GM18511 (cell line): Measurements from ENCODE around the gene ZNF451.

Experiments
- ATAC-seq: cut with Tn5 transposase; IDR thresholded peaks from one replicate; pipeline ENCODE4 v1.9.1; 2021; ENCODE audit warnings: mild to moderate bottlenecking, moderate library complexity; ENCODE audit not compliant: unreplicated experiment

The ZNF451 gene

DNA sequence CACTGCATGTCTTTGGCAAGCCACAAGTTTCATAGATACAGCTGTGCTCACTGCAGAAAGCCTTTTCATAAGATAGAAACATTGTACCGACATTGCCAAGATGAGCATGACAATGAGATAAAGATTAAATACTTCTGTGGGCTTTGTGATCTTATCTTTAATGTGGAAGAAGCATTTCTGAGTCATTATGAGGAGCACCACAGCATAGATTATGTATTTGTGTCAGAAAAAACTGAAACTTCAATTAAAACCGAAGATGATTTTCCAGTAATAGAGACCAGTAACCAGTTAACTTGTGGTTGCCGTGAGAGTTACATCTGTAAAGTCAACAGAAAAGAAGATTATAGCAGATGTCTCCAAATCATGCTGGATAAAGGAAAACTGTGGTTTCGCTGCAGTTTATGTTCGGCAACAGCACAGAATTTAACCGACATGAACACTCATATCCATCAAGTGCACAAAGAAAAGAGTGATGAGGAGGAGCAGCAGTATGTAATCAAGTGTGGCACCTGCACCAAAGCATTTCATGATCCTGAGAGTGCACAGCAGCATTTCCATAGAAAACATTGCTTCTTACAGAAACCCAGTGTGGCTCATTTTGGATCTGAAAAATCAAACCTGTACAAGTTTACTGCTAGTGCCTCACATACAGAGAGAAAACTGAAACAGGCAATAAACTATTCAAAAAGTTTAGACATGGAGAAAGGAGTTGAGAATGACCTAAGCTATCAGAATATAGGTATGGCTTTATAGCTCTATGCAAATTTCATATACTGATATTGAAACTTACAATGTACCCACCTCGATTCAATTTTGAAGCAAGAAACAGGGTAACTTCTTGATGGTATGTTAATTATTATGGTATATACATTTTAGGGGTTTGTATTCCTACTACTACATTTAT lies 58.2 kb downstream of the ZNF451 start:
- ATAC-seq: no peak

DNA sequence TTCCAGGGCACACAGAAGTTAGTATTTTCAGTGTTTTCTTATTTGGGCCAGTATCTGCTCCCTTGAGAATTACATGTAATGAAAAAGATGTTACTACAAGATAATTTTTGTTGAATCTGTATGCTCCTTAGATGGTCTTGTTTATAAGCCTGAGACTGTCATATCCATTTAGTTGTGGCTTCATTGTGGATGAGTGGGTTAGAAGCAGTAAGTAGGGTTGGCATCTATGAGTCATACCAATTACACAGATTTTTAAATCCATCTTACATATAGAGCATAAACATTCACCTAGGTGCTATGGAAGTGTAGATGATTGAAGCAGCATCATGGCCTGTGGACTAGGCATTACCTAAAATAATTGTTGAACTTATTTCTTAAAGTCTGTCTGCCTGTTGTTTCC lies 68.7 kb downstream of the ZNF451 start:
- no peak for ATAC-seq

DNA sequence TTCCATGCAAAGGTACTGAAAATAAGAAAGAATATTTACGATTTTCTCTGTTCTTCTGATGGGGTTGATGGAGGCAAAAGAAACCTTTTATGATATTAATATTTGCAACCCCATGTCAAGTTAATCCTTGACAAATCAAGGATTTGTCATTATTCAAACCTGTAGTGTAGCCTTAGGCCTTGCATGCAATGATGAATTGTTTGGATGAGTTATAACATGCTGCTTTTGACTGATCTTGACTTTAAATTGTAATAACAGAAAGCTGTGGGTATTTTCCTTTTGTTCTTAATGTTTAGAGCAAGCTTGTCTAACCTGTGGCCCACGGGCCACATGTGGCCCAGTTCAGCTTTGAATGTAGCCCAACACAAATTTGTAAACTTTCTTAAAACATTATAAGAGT lies 69.1 kb downstream of the ZNF451 start:
- no peak for ATAC-seq

DNA sequence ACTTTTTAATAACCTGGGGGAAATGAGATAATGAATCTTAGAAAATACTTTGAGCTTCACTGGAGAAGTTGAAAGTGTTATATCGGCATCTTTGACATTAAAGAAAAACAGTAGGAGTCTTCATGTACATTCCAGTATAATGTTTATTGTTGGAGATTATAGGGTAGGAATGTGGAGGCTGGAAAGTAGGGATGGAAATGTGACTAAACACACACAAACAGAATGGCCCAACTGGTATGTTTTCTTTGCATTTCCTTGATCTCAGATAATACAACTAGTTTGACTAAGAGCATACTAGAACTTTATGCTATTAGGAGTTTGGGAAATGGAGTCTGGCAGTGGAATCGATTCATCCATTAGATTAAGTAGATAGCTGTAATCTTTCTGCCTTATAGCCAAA lies 72.0 kb downstream of the ZNF451 start:
- ATAC-seq: no peak

DNA sequence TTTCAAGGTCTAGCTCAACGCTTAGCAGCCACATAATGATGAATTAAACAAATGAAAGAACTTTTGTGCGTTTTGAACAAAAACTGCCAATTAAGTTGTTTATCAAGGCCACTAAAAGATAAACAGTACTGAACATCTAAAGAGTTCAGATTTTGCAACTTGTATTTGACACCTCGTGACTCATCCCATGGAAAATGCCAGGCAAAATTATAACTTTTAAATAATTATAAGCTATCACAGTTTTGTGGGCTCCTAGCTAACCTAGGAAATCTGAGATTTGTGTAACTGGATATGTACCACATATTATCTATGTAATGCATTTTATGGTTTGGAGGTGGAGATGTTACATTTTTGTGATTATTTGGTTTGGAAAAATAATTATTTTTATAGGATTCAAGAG lies 72.5 kb downstream of the ZNF451 start:
- ATAC-seq: no peak

DNA sequence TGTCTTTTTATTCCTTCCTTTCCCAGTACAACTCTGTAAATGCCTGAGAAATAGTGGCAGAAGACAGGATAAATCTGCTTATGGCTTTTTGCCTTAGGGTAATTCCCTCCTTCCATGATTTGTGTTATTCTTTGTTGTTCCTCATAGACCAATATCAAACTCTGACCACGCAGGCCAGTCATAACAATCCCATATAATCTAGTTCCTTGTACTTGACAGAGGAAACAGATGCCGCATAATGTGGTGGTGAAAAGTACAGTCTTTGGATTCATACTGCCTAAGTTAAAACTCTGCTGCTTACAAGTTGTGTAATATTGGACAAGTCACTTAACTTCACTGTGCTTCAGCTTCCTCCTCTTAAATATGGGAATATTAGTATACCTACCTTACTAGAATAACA lies 74.0 kb downstream of the ZNF451 start:
- no peak for ATAC-seq

DNA sequence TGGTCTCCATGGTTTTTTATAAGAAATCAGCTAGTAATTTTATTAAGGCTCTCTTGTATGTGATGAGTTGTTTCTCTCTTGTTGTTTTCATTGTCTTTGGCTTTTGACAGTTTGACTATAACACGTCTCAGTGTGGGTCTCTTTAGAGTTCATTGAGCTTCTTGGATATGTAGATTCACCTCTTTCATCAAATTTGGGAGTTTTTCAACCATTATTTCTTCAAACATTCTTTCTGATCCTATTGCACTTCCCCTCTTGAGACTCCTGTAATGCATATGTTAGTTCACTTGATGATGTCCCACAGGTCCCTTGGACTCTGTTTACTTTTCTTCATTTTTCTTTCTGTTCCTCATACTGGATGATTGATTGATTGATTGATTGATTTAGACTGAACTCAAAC lies 75.1 kb downstream of the ZNF451 start:
- ATAC-seq: no peak

DNA sequence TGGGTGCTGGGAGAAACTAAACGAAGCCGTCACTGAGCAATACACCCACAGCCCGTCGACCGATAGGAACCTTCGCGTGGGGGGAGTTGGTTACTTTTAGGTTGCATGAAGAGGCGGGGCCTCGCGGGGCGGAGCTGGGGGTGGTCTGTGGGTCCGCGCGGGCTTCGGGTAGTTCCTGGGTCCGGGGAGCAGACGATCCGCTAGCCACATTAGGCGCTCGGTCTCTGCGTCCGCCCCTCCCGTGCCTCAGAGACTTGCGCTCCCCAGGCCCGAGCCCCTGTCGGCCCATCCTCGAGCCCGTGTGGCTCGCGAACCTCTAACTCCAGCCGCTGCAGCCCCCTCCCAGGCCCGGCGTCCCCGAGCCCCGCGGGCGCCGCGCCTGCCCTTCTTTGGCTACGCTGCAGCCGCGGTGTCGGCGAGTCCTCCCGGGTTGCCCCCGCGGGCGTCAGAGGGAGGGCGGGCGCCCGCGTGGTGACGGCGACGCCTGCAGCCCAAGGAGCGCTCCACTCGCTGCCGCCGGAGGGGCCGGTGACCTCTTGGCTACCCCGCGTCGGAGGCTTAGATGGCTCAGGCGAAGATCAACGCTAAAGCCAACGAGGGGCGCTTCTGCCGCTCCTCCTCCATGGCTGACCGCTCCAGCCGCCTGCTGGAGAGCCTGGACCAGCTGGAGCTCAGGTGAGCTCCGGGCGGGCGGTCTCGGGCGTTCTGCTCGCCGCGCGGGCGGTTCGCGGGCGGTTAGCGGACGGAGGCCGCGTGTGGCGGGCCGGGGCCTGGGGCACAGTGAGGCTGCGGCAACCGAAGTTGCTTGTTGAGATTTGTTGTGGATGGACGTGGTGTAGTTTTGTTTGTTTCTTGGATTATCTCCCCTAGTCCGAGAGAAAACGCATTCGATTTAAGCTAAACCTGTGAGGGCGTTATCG lies 82.4 kb downstream of the ZNF451 start, which contains the start of gene BAG2:
Gene BAG2, plus strand, starts transcription at position 191 of the 920 bp plus-strand sequence. Its CDS starts 372 bp downstream, at position 563.
- peak; percentile 88 for ATAC-seq

DNA sequence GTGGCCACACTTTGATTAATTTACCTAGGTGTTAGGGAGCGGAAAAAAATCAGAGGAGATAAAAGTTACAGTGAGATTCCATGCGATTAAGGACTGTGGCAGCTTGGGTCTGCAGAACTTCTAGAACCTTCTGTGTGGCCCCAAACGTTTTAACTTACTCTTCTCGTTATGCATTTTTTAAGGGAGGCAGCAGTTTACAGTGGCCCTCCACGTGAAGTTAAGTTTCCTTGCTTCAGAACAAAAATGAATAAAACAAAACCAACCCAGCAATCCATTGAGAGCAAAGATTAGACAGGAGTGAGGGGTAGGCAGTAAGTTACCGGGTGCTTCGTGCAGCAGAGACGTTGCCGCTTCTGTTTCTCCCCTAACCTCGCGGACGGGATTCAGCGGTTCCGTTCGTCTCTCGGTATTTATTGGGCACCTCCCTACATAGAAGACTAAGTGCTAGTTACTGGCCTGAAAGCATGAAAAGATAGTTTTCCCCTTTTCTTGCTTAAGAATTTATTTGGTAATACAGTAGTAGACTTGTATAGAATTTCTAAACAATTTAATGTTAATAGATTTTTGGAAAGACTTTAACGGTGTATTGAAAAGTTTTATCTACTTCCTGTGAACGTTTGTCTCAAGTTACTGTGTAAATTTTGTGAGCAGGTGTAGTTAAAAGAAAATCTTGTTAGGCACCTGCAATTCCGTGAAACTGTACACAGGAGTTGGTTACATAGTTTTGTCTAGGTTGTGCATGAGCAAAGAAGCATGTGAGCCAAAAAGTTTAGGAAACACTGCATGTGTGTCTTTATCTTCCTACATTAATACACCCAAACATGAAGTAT lies 83.3 kb downstream of the ZNF451 start:
- ATAC-seq: peak; percentile 19

DNA sequence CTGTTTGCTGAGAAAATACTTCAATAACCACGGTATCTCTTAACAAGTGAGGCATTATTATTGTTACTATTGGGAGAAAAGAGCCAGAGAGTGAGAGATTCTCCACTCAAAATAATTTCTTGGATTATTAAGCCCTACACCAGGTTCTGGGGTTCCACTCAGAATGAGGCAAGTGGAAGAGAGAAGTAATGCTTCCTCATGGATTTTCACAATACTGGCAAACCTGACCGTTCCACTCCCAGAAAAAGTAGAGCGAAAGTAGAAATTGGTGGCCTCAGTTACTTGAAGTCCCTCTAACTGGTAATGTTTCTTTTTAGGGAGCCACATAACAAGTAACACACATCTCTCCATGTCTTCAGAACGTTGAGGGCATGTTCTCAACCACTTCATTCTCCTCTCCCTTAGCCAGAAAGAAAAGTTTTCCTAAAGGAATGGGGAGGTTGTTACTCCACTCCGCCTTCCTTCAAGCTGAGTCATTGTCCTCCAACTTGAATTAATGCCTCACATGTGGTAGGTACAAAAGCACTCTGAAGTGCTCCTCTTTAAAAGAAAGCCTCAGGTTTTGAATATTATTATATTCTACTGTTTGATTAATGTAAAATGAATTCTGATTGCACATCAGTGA lies 84.0 kb downstream of the ZNF451 start:
- no peak for ATAC-seq

DNA sequence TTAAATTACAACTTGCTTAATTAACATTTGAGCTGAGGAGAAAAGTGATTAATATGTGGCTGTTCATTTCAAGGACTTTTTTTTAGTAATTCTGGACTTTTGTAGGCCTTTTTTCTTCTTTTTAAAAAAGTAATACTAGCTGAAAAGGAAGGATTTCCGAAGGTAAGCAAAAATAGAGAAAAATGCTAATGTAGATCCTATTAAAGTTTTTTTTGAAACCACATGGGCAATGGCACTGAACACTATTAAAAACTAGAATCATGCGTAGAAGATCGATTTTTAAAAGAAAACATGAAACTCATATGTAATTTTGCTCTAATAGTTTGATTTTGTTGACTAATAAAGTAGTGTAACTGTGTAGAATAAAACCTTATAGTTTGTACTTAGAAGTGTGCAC lies 84.5 kb downstream of the ZNF451 start:
- ATAC-seq: no peak

DNA sequence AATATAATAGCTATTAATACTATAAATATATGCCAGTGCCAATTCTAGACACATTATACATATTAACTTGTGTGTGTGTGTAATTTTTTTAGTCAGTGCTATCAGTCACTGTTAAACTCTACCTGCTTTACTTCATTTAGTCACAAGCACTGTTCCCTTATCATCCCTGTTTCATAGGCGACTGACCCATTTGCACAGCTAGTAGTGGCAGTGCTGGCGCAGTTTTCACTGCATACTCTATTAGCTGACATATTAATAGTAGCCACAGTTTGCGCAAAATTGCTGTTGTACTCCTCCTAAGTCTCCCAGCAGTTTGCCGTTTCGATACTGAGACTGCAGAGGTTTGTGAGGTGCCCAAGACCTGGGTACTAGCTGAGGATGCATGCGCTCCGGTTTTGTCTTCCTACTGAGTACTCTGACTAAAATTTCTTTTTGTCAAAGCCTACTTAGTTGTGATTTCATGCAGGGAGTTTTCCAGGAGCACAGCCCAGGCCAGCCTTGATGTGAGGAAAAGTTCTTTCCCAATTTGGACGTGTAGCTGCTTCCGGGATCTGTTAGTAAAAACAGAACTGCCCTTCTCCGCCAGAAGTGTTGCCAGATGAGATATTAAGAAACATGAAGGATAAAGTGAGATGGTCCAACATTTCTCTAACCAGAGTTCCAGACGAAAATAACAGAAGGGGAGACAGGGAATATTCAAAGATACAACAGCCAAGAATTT lies 87.7 kb downstream of the ZNF451 start:
- ATAC-seq: no peak

DNA sequence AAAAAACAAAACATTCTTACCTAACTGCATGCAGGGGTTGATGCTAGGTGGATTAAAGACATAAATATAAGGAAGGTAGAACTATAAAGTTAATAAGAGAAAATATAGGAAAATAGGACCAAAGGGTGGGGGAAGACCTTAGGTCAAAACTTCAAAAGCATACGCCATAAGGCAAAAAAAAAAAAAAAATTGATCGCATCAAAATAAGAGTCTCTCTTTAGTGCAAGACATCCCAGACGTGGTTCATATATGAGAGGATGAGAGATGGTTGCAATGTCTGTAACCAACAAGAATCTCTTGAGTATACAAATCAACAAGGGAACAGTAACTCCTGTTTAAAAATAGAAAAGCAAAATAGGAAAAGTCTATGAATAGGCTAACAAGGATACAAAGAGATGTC lies 90.6 kb downstream of the ZNF451 start:
- ATAC-seq: no peak

DNA sequence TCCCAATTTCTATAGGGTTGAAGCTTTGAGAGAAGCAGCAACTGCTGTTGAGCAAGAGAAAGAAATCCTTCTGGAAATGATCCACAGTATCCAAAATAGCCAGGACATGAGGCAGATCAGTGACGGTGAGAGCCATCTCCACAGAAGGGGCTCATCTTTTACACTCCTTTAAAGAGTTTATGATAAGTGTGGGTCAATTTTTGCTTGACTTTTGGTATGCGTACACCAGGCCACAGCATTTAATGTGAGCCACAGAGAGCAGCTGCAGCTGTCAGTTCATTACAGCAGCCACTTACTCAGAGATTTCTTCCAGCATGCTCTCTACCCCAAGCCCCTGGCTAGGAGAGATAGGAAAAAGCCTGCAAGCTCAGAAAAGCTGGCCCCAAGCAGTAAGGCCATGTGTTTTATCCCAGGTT lies 92.0 kb downstream of the ZNF451 start:
- ATAC-seq: no peak

DNA sequence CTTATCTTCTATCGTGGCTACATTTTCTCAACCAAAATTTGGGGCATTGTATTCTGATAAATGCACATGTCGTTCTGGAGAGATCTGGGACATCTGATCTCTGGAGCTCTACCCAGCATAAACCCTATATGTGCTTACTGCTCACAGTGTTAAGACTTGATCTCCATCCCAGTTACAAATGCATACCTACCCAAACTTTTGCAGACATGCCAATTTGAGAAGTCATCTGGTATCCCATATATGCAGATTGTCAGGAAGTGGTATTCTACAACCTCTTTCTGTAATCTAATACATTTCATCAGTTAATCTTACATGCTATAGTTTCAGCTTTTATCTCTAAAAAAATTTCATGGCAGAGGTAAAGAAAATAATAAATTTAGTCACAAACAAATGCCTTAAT lies 93.3 kb downstream of the ZNF451 start:
- ATAC-seq: no peak

DNA sequence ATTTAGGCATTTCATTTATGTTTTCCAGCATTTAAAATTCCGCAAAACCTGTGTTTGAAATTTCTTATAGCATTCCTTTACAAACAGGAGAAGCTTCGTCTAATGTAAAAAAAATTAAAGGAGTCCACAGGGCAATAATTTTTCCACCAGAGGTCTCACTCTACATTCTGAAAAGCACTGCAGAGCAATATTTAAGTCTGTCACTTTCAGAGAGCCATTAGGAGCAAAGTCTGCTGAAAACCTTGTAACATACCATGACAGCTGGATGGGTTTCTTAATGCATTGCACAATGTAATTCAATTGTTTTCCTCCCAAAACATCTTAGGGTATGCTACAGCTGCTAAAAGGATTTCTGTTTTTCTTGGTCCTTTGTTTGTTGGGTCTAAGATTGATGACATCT lies 100.2 kb downstream of the ZNF451 start:
- ATAC-seq: no peak

DNA sequence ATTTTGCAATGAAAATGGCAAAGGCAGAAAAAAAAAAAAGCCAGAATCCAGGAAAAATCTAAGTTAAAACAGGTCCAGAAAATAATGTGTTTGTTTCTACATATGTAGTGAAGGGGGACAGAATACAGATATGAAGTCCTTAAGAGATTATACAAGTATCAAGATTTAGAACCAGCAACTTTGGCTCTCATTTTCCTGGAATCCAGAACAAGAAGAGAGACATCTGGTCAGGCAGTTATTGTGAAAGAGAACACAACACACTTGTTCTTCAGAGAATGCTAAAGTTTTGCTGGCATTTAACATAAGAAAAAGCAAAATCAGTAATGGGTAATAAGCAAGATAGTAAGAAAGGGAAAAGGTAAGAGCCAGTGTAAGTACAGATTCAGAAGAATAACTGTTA lies 103.2 kb downstream of the ZNF451 start:
- no peak for ATAC-seq

DNA sequence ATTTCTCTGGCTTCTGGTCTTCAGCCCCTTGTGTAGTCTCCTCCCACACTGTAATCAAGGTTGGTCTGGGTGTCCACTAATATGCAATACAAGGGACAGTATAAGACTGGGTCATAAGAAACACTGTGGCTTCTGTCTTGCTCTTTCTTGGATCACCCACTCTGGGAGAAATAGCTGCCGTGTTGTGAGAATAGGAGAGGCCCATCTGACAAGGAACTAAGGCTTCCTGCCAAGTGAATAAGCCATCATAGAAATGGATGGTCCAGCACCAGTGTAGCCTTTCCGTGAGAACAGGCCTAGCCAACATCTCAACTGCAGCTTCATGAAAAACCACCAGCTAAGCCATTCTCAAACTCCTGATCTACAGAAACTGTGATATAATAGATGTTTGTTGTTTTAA lies 105.5 kb downstream of the ZNF451 start:
- no peak for ATAC-seq

DNA sequence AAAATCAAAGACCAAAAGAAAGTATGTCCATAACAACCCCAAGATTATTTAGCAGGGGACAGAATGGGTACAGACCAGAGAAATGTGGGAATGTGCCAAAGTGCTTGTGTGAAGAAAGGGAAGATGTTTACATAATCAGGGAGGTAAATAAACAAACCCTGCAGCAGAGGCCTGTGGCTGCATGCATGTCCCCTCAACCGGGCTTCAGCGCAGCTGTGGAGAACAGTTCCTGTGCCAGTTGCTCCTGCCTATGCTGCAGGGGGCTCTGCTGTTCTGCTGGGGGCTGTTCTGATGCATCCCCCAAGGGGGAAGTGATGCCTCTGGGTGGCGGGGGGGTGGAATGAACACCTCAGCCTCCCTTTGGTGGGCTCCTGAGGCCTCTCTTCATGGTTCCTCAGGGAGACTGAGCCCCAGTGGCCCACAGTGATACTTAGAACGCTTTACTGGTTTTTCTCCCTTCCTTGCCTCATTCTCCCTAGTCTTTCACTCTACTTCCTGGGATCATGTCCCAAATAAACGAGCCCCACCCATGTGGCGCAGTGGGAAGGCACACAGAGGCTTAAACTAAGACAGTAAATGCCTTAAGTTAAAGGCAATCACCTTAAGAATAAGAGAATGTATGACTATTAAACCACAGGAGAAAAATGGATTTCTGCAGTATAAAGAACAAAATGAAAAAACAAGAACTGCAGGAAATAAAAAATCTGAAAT lies 109.1 kb downstream of the ZNF451 start:
- no peak for ATAC-seq
